Astrocyte (in vitro differentiated cells and primary cell): ENCODE measurements around the gene SATB2. TPM values are rescaled to one million over a fixed set of nuclear protein-coding genes. Genes with fewer than 3 reads are reported as not detected.
A peak's percentile ranks its signal among the peaks of the same experiment; 100 is the strongest.

Experiments used
- DNase-seq: peaks from one replicate; pipeline ENCODE4 v3.0.0-alpha.2; 2010; ENCODE audit warnings: low read depth
- FAIRE-seq: peaks from 2 replicates; lab custom pipeline; 2011; peaks lifted over from hg19 to GRCh38; lab: Jason Lieb, UNC
- H2AFZ ChIP-seq: 2 replicates; pipeline ENCODE4 v1.6.0; 2012; ENCODE audit warnings: low read depth, low read length, inconsistent platforms
- H3K27ac ChIP-seq: 2 replicates; pipeline ENCODE4 v1.5.1; 2011; ENCODE audit warnings: low read depth, low read length, inconsistent platforms
- H3K27me3 ChIP-seq: 2 replicates; pipeline ENCODE4 v1.6.0; 2011; ENCODE audit warnings: low read length, inconsistent platforms; ENCODE audit not compliant: insufficient read depth
- H3K36me3 ChIP-seq: 2 replicates; pipeline ENCODE4 v1.5.1; 2011; ENCODE audit warnings: low read length, inconsistent platforms; ENCODE audit not compliant: insufficient read depth
- H3K4me1 ChIP-seq: 2 replicates; pipeline ENCODE4 v1.5.1; 2011; ENCODE audit warnings: low read length, inconsistent platforms; ENCODE audit not compliant: insufficient read depth
- H3K4me2 ChIP-seq: 2 replicates; pipeline ENCODE4 v1.6.0; 2012; ENCODE audit warnings: low read length, inconsistent platforms
- H3K4me3 ChIP-seq: 2 replicates; pipeline ENCODE4 v1.5.1; 2011; ENCODE audit warnings: low read depth, mild to moderate bottlenecking, low read length, inconsistent platforms; ENCODE audit not compliant: insufficient read depth
- H3K79me2 ChIP-seq: 2 replicates; pipeline ENCODE4 v1.6.0; 2012; ENCODE audit warnings: mild to moderate bottlenecking, low read length, inconsistent platforms; ENCODE audit not compliant: insufficient read depth
- H3K9ac ChIP-seq: 2 replicates; pipeline ENCODE4 v1.6.0; 2012; ENCODE audit warnings: mild to moderate bottlenecking, low read length, inconsistent platforms
- H3K9me3 ChIP-seq: 2 replicates; pipeline ENCODE4 v1.5.1; 2012; ENCODE audit warnings: low read depth, mild to moderate bottlenecking, low read length, inconsistent platforms; ENCODE audit not compliant: insufficient read depth
- H4K20me1 ChIP-seq: 2 replicates; pipeline ENCODE4 v1.6.0; 2012; ENCODE audit warnings: low read length, inconsistent platforms; ENCODE audit not compliant: insufficient read depth
- H3K27ac Mint-ChIP-seq: one replicate; pipeline ENCODE4 v1.8.0; 2021; ENCODE audit warnings: mild to moderate bottlenecking, mixed read lengths; ENCODE audit not compliant: unreplicated experiment
- H3K27me3 Mint-ChIP-seq: one replicate; pipeline ENCODE4 v1.8.0; 2021; ENCODE audit warnings: low read depth, mixed read lengths; ENCODE audit not compliant: unreplicated experiment
- H3K36me3 Mint-ChIP-seq: one replicate; pipeline ENCODE4 v1.8.0; 2021; ENCODE audit warnings: low read depth, mixed read lengths; ENCODE audit not compliant: unreplicated experiment
- H3K4me1 Mint-ChIP-seq: one replicate; pipeline ENCODE4 v1.8.0; 2021; ENCODE audit warnings: low read depth, mixed read lengths; ENCODE audit not compliant: unreplicated experiment
- H3K4me3 Mint-ChIP-seq: one replicate; pipeline ENCODE4 v1.8.0; 2021; ENCODE audit warnings: mild to moderate bottlenecking, moderate library complexity, mixed read lengths; ENCODE audit not compliant: unreplicated experiment
- H3K9me3 Mint-ChIP-seq: one replicate; pipeline ENCODE4 v1.8.0; 2021; ENCODE audit warnings: mild to moderate bottlenecking, mixed read lengths; ENCODE audit not compliant: unreplicated experiment
- CTCF ChIP-seq: IDR thresholded peaks from 2 replicates; pipeline ENCODE4 v1.5.1; 2011; ENCODE audit warnings: low read depth, mild to moderate bottlenecking, inconsistent platforms, low read length, moderate library complexity; ENCODE audit not compliant: insufficient read depth
- EZH2 ChIP-seq: IDR thresholded peaks from 2 replicates; pipeline ENCODE4 v1.6.1; 2012; ENCODE audit warnings: mild to moderate bottlenecking, low read length, inconsistent platforms; ENCODE audit not compliant: insufficient read depth
- total RNA-seq: library from RNA; stranded (reverse); gene quantifications from 2 replicates; pipeline ENCODE4 v1.2.1, GENCODE V29; 2021

Gene SATB2
- total RNA-seq, 1 donor from 2014 or later: 12.3 TPM

- Mint-ChIP-seq H3K9me3 (no peaks in the 10 kb centered on the region), H3K27me3 (no peaks in the 10 kb centered on the region)
- TF ChIP-seq EZH2: no peak
- TF ChIP-seq CTCF: no peak
These were observed 7.8 kb downstream of the SATB2 start for GRCh38 chr2:199449956-199450355.

GRCh38 chr2:199449455-199449854, 8.3 kb downstream of the SATB2 start:
- no peaks in the 10 kb centered on the region for H3K27me3 Mint-ChIP-seq
- no peak overlapping the region for H2AFZ ChIP-seq

More at GRCh38 chr2:199449956-199450355, 7.8 kb downstream of the SATB2 start:
- no peaks in the 10 kb centered on the region for H3K36me3 Mint-ChIP-seq
- H3K4me3 ChIP-seq: no peak overlapping the region
- no peak overlapping the region for H2AFZ ChIP-seq
- DNase-seq: no peak
- H3K27ac ChIP-seq: no peak overlapping the region
- H3K4me1 ChIP-seq: no peaks in the 10 kb centered on the region
- no peak overlapping the region for H3K4me2 ChIP-seq
- H3K4me1 Mint-ChIP-seq: peaks cover 4% of the 10 kb centered on the region
- no peaks in the 10 kb centered on the region for H3K36me3 ChIP-seq
- no peaks in the 10 kb centered on the region for H3K27me3 ChIP-seq
- H3K4me3 Mint-ChIP-seq: no peak overlapping the region
- no peaks in the 10 kb centered on the region for H3K9me3 ChIP-seq
- H4K20me1 ChIP-seq: peaks cover 12% of the 10 kb centered on the region
- no peak overlapping the region for H3K9ac ChIP-seq
- H3K27ac Mint-ChIP-seq: no peak overlapping the region
- no peak for FAIRE-seq
- H3K79me2 ChIP-seq: peaks cover 73% of the 10 kb centered on the region

More at GRCh38 chr2:199449455-199449854, 8.3 kb downstream of the SATB2 start:
- Histone ChIP-seq H3K36me3 (no peaks in the 10 kb centered on the region), H3K4me3 (no peak overlapping the region), H3K9me3 (no peaks in the 10 kb centered on the region), H3K4me2 (no peak overlapping the region), H3K4me1 (no peaks in the 10 kb centered on the region), H3K27ac (no peak overlapping the region), H3K9ac (no peak overlapping the region), H3K27me3 (no peaks in the 10 kb centered on the region), H3K79me2 (peaks cover 73% of the 10 kb centered on the region), H4K20me1 (peaks cover 12% of the 10 kb centered on the region)
- FAIRE-seq (no peak), DNase-seq (peak; percentile 72)
- no peaks in the 10 kb centered on the region for H3K36me3 Mint-ChIP-seq
- H3K4me3 Mint-ChIP-seq: no peak overlapping the region
- TF ChIP-seq CTCF (no peak), EZH2 (no peak)
- peaks cover 4% of the 10 kb centered on the region for H3K4me1 Mint-ChIP-seq
- no peak overlapping the region for H3K27ac Mint-ChIP-seq
- no peaks in the 10 kb centered on the region for H3K9me3 Mint-ChIP-seq
